OCI-LY3 (cell line): ENCODE measurements around the gene ATP8B4.

Experiments
- H2AFZ ChIP-seq: fragments of 200-600, 300-600 bp; shearing (Covaris generic); 2 replicates; pipeline ENCODE4 v1.6.0; 2014; ENCODE audit warnings: antibody characterized with exemption, low read depth, low read length
- H3K27ac ChIP-seq: fragments of 200-600, 300-600 bp; sonication (generic); 2 replicates; pipeline ENCODE4 v1.5.1; 2014; ENCODE audit warnings: mild to moderate bottlenecking, low read length, moderate library complexity, mixed read lengths
- H3K27me3 ChIP-seq: fragments of 200-600, 300-600 bp; sonication (generic); 2 replicates; pipeline ENCODE4 v1.6.1; 2014; ENCODE audit warnings: low read depth, low read length, mixed read lengths
- H3K36me3 ChIP-seq: fragments of 200-600, 300-600 bp; sonication (generic); replicated peaks from 2 replicates; pipeline ENCODE3; 2014; ENCODE audit warnings: low read depth, low read length, mixed read lengths
- H3K4me1 ChIP-seq: fragments of 300-600, 200-600 bp; sonication (generic); 2 replicates; pipeline ENCODE4 v1.6.1; 2014; ENCODE audit warnings: low read length, mixed read lengths
- H3K4me2 ChIP-seq: fragments of 200-600, 300-600 bp; sonication (generic); 2 replicates; pipeline ENCODE4 v1.6.1; 2014; ENCODE audit warnings: low read length, mixed read lengths
- H3K4me3 ChIP-seq: fragments of 300-600, 200-600 bp; sonication (generic); 2 replicates; pipeline ENCODE4 v1.5.1; 2014; ENCODE audit warnings: antibody characterized with exemption, mild to moderate bottlenecking, low read length, moderate library complexity
- H3K79me2 ChIP-seq: fragments of 300-600, 200-600 bp; shearing (Covaris generic); 2 replicates; pipeline ENCODE4 v1.6.1; 2014; ENCODE audit warnings: mild to moderate bottlenecking, low read length, mixed read lengths
- H3K9ac ChIP-seq: fragments of 300-600, 200-600 bp; shearing (Covaris generic); 2 replicates; pipeline ENCODE4 v1.6.0; 2014; ENCODE audit warnings: mild to moderate bottlenecking, low read length, moderate library complexity
- H3K9me3 ChIP-seq: fragments of 200-600, 300-600 bp; shearing (Covaris generic); 2 replicates; pipeline ENCODE4 v1.6.1; 2014; ENCODE audit warnings: low read length, mixed read lengths; ENCODE audit not compliant: insufficient read depth
- H4K20me1 ChIP-seq: fragments of 200-600, 300-600 bp; sonication (generic); 2 replicates; pipeline ENCODE4 v1.6.1; 2016; ENCODE audit warnings: low read length, mixed read lengths; ENCODE audit not compliant: insufficient read depth
- EZH2phosphoT487 ChIP-seq: fragments of 200-600 bp; shearing (Covaris generic); IDR thresholded peaks from 2 replicates; pipeline ENCODE4 v1.6.1; 2018; ENCODE audit warnings: antibody characterized with exemption, mixed run types, low read depth
- TF ChIP-seq, protein P1 (sequence below): fragments of 200-600, 300-600 bp; sonication (generic); IDR thresholded peaks from 2 replicates; pipeline ENCODE4 v1.5.1; 2014; ENCODE audit warnings: antibody characterized with exemption, low read length, low read depth

ATP8B4 gene

DNA sequence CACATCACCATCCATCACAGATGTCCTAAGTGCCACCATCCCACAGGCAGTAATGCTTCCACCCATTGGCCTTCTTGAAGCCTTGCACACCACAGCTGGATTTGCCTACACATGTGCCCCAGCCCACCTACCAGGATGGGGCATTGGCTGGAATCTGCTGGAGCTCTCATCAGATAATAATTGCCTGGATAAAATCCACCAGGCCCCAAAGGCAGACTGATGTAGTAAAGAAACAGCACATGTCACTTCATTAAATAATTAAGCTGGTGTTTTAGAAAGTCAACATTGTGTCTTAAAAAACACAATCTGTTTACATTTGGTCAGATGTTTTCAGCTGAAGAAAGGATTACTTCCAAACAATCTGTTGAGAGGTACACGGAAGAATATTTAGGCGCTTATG is 229.5 kb downstream of the ATP8B4 start:
- no peak overlapping the region for H3K4me3 ChIP-seq
- TF ChIP-seq, protein P1, sequence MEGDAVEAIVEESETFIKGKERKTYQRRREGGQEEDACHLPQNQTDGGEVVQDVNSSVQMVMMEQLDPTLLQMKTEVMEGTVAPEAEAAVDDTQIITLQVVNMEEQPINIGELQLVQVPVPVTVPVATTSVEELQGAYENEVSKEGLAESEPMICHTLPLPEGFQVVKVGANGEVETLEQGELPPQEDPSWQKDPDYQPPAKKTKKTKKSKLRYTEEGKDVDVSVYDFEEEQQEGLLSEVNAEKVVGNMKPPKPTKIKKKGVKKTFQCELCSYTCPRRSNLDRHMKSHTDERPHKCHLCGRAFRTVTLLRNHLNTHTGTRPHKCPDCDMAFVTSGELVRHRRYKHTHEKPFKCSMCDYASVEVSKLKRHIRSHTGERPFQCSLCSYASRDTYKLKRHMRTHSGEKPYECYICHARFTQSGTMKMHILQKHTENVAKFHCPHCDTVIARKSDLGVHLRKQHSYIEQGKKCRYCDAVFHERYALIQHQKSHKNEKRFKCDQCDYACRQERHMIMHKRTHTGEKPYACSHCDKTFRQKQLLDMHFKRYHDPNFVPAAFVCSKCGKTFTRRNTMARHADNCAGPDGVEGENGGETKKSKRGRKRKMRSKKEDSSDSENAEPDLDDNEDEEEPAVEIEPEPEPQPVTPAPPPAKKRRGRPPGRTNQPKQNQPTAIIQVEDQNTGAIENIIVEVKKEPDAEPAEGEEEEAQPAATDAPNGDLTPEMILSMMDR, result no peak
- no peak for TF ChIP-seq EZH2phosphoT487
- H3K9me3 ChIP-seq, result no peaks in the 10 kb centered on the region
- H3K27me3 ChIP-seq, result no peaks in the 10 kb centered on the region
- H3K4me2 ChIP-seq, result no peak overlapping the region
- H4K20me1 ChIP-seq, result no peaks in the 10 kb centered on the region
- no peak overlapping the region for H3K9ac ChIP-seq
- H2AFZ ChIP-seq, result no peak overlapping the region
- no peaks in the 10 kb centered on the region for H3K4me1 ChIP-seq
- no peaks in the 10 kb centered on the region for H3K36me3 ChIP-seq
- no peak overlapping the region for H3K27ac ChIP-seq
- no peaks in the 10 kb centered on the region for H3K79me2 ChIP-seq

DNA sequence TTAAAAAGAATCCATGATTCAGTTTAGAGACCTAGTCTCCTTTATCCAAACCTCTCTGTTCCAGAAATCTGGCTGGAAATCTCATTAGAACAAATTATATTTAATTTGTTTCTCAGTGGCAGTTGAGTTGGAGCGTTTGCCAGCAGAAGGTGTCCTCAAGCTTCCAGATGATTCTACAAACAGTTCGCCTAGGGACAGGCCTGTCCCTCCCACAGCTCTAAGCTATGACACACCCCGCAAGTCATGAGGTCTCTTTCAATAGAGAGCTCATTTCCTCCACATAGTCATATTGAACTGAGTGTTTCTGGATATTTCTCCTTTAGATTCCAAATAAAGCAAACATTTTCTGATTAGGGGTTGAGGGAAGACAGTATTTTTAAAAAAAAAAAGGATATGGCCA is 230.3 kb downstream of the ATP8B4 start:
- Histone ChIP-seq H2AFZ (no peak overlapping the region), H3K27me3 (no peaks in the 10 kb centered on the region), H3K9ac (no peak overlapping the region), H3K4me3 (no peak overlapping the region), H3K79me2 (no peaks in the 10 kb centered on the region), H3K9me3 (no peaks in the 10 kb centered on the region), H3K4me1 (no peaks in the 10 kb centered on the region), H3K27ac (no peak overlapping the region), H4K20me1 (no peaks in the 10 kb centered on the region), H3K36me3 (no peaks in the 10 kb centered on the region), H3K4me2 (no peak overlapping the region)
- TF ChIP-seq, protein P1, result no peak
- TF ChIP-seq EZH2phosphoT487, result no peak

DNA sequence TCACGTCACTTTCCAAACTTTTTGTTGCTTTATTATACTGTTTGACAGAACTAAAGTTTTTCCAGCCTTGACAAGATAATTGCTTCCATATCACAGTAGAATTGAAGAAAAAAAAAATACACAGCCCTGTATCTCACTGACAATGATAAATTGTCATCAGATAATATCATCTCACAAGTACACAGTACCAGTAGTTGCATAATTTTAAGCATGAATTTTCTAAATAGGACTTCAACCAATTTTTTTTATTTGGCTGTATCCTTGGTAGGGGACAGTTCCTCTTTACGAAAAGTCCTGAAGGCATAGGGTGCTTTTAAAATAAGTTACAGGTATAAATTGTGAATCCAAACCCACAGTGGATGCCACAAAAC is 230.7 kb downstream of the ATP8B4 start:
- Histone ChIP-seq H3K4me1 (no peaks in the 10 kb centered on the region), H4K20me1 (no peaks in the 10 kb centered on the region), H2AFZ (no peak overlapping the region), H3K36me3 (no peaks in the 10 kb centered on the region), H3K79me2 (no peaks in the 10 kb centered on the region), H3K9ac (no peak overlapping the region), H3K4me3 (no peak overlapping the region), H3K27ac (no peak overlapping the region), H3K4me2 (no peak overlapping the region), H3K9me3 (no peaks in the 10 kb centered on the region), H3K27me3 (no peaks in the 10 kb centered on the region)
- TF ChIP-seq, protein P1, result no peak
- TF ChIP-seq EZH2phosphoT487, result no peak

DNA sequence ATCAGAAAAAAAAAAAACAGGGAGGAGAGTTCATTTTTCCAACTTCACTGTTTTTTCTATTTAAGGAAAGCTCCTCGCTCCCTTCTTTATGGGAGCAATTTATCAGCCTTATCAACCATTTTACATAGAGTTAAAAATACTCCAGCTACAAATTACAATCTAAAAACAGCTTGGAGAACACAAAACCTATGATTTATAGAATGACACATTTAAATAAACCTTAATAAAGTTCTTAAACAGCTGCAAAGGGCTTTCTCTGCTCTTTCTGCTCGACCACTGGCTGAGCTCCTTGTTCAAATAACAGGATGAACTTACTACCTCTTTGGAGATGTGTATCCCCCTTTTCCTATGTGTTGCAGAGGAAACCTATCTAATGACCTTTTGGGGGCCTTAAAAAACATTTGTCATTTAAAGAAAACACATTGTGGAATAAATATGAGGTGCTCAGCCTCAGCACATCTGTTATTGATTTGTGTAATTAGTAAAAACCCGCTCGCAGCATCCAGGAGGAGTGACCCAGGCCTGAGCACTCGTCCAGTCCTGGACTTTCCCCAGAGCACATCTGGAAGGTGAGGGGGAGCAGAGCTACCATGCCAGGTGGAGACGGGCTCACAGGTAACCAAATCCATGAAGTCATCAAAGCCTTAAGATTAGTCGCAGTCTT is 231.2 kb downstream of the ATP8B4 start:
- no peak overlapping the region for H3K4me2 ChIP-seq
- H4K20me1 ChIP-seq, result no peaks in the 10 kb centered on the region
- H3K27ac ChIP-seq, result no peak overlapping the region
- TF ChIP-seq, protein P1, result no peak
- no peak for TF ChIP-seq EZH2phosphoT487
- no peaks in the 10 kb centered on the region for H3K27me3 ChIP-seq
- no peaks in the 10 kb centered on the region for H3K36me3 ChIP-seq
- H2AFZ ChIP-seq, result no peak overlapping the region
- no peak overlapping the region for H3K9ac ChIP-seq
- no peak overlapping the region for H3K4me3 ChIP-seq
- H3K4me1 ChIP-seq, result no peaks in the 10 kb centered on the region
- no peaks in the 10 kb centered on the region for H3K9me3 ChIP-seq
- no peaks in the 10 kb centered on the region for H3K79me2 ChIP-seq
